NB4 (cell line): ENCODE results near the gene AMBRA1.

Experiments
- DNase-seq: peaks from one replicate; pipeline ENCODE4 v3.0.0; 2010; ENCODE audit warnings: low read depth
- H3K4me3 ChIP-seq: one replicate; pipeline ENCODE4 v1.5.1; 2011; ENCODE audit warnings: mild to moderate bottlenecking, low read depth, low read length, moderate library complexity
- CTCF ChIP-seq: IDR thresholded peaks from one replicate; pipeline ENCODE4 v1.5.1; 2012; ENCODE audit warnings: low read depth, low read length
- MAX ChIP-seq: IDR thresholded peaks from 2 replicates; pipeline ENCODE4 v1.6.1; 2011; ENCODE audit warnings: low read depth, low read length
- MYC ChIP-seq: IDR thresholded peaks from 2 replicates; pipeline ENCODE4 v1.6.1; 2011; ENCODE audit warnings: low read depth, low read length
- POLR2A ChIP-seq: IDR thresholded peaks from 2 replicates; pipeline ENCODE4 v1.6.1; 2011; ENCODE audit warnings: mild to moderate bottlenecking; ENCODE audit not compliant: insufficient read length; ENCODE audit errors: extremely low read depth

AMBRA1 gene

GRCh38 chr11:46524201-46524770 lies 69.5 kb downstream of the AMBRA1 start:
- no peak for DNase-seq
- no peak overlapping the region for H3K4me3 ChIP-seq
- TF ChIP-seq POLR2A (no peak), MYC (no peak), CTCF (no peak), MAX (no peak)

GRCh38 chr11:46523290-46523689 lies 70.5 kb downstream of the AMBRA1 start:
- TF ChIP-seq CTCF (no peak), MYC (no peak), MAX (no peak), POLR2A (no peak)
- no peak overlapping the region for H3K4me3 ChIP-seq
- DNase-seq, result no peak

- no peak for DNase-seq
- no peak overlapping the region for H3K4me3 ChIP-seq
- no peak for TF ChIP-seq CTCF
- no peak for TF ChIP-seq POLR2A
- no peak for TF ChIP-seq MYC
- no peak for TF ChIP-seq MAX
Measured at GRCh38 chr11:46522682-46523281, 71.0 kb downstream of the AMBRA1 start.

- peak; percentile 39 for DNase-seq
- TF ChIP-seq MYC (no peak), MAX (no peak), POLR2A (no peak), CTCF (peak; percentile 34)
- H3K4me3 ChIP-seq, result no peak overlapping the region
Measured at GRCh38 chr11:46521961-46522681, 71.7 kb downstream of the AMBRA1 start.

GRCh38 chr11:46520971-46521745 lies 72.7 kb downstream of the AMBRA1 start:
- TF ChIP-seq POLR2A, result no peak
- no peak for TF ChIP-seq MAX
- no peak for TF ChIP-seq CTCF
- no peak for TF ChIP-seq MYC
- DNase-seq, result no peak
- H3K4me3 ChIP-seq, result no peak overlapping the region
